Hematopoietic multipotent progenitor cell treated with erythropoietin and hydrocortisone succinate and interleukin-3 and kit ligand, for 17 days (in vitro differentiated cells): ENCODE measurements around the gene ZBTB48.
"Not testable (repeated sequence)": the region's sequence is repeated elsewhere in the genome, so short reads cannot be mapped to it uniquely, and the experiment has no call there.

Experiments
- DNase-seq: peaks from one replicate; pipeline ENCODE4 v3.0.0-alpha.2; 2015; ENCODE audit warnings: low spot score

Gene ZBTB48

GRCh38 chr1:6579374-6580118, at the start of gene ZBTB48:
TSS of gene ZBTB48 (plus strand) at chr1:6579994. CDS start at chr1:6580610, 616 bp downstream.
- DNase-seq = peak; percentile 100

GRCh38 chr1:6530504-6531160, 49.2 kb upstream of the ZBTB48 start:
- DNase-seq = no peak

GRCh38 chr1:6531996-6532395, 47.8 kb upstream of the ZBTB48 start:
- DNase-seq = no peak

GRCh38 chr1:6534248-6534822, 45.5 kb upstream of the ZBTB48 start:
- DNase-seq = no peak

GRCh38 chr1:6535214-6535613, 44.6 kb upstream of the ZBTB48 start:
- DNase-seq = no peak

GRCh38 chr1:6536291-6536690, 43.5 kb upstream of the ZBTB48 start:
- no peak for DNase-seq

- no peak for DNase-seq
These were observed 40.8 kb upstream of the ZBTB48 start for GRCh38 chr1:6538956-6539355.

GRCh38 chr1:6544831-6545230, 35.0 kb upstream of the ZBTB48 start:
- DNase-seq = no peak

GRCh38 chr1:6545276-6546112, 34.3 kb upstream of the ZBTB48 start:
- no peak for DNase-seq

- no peak for DNase-seq
These were observed 33.5 kb upstream of the ZBTB48 start for GRCh38 chr1:6546326-6546725.

- no peak for DNase-seq
These were observed 32.5 kb upstream of the ZBTB48 start for GRCh38 chr1:6547301-6547700.

GRCh38 chr1:6554031-6554906, 25.5 kb upstream of the ZBTB48 start, which contains the start of gene NOL9:
TSS of gene NOL9 (minus strand) at chr1:6554513. CDS start at chr1:6554502, 11 bp downstream.
- peak; percentile 95 for DNase-seq

GRCh38 chr1:6554907-6555778, 24.7 kb upstream of the ZBTB48 start, which contains the start of gene TAS1R1:
TSS of gene TAS1R1 (plus strand) at chr1:6555307. CDS start at chr1:6555374, 67 bp downstream.
- DNase-seq = no peak

GRCh38 chr1:6557597-6557996, 22.2 kb upstream of the ZBTB48 start:
- no peak for DNase-seq

- DNase-seq = not testable (repeated sequence)
These were observed 20.6 kb upstream of the ZBTB48 start for GRCh38 chr1:6559161-6559560.

- no peak for DNase-seq
These were observed 19.5 kb upstream of the ZBTB48 start for GRCh38 chr1:6560267-6560666.

GRCh38 chr1:6569033-6569432, 10.8 kb upstream of the ZBTB48 start:
- DNase-seq = no peak

- DNase-seq = no peak
These were observed 9.7 kb upstream of the ZBTB48 start for GRCh38 chr1:6570100-6570499.

- no peak for DNase-seq
These were observed 8.8 kb upstream of the ZBTB48 start for GRCh38 chr1:6570987-6571386.
